NCI-H128 (cell line): Measurements from ENCODE around the gene C1QTNF5.
A peak's percentile ranks its signal among the peaks of the same experiment; 100 is the strongest.

Experiments used
- DNase-seq: peaks from one replicate; lab custom pipeline; 2025; ENCODE audit not compliant: unreplicated experiment; lab: John Stamatoyannopoulos, UW

C1QTNF5 gene

DNA sequence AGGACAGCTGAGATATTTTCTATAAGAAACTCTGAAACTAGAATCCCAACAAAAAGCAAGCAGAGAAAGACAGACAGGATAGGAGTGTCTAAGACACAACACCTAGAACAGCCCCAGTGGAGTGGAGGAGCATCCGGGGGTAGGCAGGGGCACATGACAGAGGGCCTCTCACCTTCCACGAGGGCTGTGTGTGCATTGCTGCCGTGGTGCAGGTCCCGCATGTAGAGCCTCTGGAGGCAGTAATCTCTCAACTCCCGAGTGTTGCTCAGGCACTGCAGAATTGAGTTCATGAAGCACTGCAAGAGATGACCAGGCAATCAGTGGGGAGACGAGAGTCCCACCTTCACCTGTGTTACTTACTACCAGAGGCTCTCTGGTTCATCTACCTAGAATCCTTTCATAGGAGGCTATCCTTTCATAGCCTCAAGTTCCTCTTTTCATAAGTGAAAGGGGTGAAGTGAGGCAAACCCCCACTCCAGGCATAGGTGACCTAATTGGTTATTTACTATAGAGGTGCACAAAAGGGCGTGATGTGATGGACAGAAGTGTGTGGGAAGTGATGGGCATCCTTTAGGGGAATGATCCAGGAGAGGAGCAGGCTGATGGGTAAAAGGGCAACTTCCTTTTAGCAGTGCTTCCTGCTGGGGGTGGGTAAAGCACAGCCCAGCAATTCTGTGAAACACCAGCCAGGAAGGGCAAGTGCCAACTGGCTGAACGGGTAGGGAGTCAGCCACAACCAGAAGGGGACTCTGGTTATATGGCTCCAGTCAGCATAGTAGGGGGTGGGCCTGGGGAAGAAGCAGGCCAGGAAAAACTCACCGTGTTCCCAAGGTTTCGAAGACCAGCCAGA, 18.9 kb upstream of the C1QTNF5 start:
- DNase-seq = no peak

DNA sequence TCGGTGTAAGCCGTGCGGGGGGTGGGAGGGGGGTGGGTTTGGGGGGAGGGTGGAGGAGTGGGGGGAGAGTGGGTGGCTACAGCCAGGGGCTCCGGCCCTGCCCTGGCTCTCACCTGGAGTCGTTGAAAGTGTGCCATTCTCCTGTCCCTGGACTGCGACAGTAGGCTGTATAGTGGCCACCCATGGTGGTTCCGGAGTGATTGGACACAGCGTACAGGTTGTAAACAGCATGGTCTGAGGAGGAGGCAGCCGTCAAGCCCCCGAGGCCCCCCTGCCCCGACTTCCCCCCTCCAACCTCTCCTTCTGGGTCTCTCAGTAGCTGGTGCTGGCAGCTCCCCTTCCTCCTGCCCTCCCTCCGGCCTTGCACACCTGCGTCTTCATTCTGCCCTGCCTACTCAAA, 16.4 kb upstream of the C1QTNF5 start:
- DNase-seq = no peak

DNA sequence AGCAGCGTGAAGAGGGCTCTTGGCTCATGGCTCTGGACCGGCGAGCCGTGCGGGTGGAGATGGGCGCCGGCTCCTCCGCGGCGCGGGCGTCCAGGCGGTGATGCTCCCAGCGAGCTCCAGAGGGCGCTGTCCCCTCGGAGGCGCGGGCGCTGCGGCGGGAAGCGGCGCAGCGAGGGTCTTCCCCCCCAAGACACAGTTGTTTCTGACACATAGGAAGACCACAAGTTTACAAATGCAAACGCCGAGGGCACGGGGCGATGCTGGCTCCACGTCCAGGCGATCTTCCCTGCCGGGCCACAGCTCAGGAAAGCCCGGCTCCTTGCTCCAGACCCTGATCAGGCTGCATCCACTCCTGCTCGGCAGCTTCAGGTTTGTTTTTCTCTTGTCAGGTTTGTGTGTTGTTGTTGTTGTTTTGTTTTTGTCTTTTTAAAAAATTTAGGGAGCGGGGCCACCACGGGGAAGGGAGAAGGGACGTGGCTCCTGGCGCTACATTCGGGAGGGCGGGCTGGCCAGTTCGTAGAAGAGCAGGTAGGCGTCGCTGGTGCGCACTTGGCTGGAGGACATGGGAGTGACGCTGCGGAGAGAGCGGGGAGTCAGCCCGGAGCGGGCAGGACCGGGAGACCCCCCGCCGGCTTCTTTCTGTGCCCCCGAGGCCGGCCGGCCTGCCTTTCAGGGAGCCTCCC, 15.8 kb upstream of the C1QTNF5 start:
- DNase-seq = no peak

DNA sequence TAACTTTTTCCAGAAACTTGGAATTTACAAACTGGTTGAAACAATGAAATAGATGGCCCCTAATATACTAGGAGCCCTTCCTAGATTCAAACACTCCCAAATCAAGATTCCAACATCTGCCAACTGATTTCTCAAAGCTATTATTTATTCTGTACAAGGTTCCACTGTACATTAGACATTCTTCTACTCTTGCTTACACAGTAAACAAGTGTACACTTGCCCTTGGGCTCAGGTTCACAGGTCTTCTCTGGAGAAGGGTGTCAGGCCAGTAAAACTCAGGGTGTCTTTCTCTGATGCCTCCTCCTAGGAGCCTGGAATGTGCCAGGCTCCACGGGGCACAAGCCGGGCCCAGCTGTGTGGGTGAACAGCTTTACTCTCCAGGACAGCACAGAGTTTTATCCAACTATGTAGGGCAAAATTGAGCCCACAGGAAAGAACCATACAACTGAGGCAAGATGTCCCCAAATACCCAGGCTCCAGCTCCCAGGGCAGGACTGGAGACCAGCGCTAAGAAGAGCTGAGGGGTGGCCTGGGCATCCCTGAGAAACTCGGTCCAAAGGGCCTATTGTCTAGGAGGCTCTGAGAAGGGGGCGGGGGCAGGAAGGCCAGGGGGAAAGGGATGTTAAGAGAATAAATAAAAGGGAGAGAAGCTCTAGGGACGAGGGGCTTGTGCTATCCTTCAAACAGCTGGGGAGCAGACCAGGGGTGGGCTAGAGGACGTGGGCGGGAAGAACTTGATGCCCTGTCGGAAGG, 14.6 kb upstream of the C1QTNF5 start:
- DNase-seq = no peak

DNA sequence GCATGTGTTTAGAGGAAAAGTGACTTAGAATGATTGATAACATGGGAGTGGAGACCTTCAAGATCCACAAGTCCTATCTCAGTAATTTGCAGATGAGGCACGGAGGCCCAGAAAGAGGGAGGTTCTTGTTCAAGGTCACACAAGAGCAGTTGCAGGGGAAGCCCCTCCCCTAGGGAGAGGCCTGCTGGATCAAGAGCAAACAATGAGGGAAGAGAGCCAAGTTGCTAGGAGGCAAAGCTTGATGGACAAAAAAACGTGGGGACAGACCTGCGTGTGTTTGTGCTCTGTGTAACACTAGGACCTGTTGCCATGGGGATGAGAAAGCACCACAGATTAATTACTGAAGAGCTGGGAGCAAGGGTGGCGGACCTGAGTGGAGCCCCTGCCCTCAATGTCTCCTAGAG, 12.2 kb upstream of the C1QTNF5 start:
- peak; percentile 38 for DNase-seq

DNA sequence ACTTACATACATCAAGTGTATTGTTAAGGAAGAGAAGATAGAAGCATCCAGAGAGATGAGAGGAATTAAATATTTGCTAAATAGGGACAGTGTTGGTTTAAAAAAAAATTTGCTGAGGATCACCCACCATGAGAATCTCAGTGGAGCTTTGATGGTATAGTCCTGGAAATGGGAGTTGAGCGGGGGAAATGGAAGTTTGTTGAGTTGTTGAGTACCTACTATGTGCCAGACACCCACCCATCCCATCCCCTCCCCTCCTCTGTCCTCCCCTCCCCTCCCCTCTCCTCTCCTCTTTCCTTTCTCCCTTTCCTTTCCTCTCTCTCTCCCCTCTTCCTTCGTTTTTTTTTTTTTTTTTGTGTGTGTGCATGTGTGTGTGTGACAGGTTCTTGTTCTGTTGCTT, 10.5 kb upstream of the C1QTNF5 start:
- DNase-seq = no peak

DNA sequence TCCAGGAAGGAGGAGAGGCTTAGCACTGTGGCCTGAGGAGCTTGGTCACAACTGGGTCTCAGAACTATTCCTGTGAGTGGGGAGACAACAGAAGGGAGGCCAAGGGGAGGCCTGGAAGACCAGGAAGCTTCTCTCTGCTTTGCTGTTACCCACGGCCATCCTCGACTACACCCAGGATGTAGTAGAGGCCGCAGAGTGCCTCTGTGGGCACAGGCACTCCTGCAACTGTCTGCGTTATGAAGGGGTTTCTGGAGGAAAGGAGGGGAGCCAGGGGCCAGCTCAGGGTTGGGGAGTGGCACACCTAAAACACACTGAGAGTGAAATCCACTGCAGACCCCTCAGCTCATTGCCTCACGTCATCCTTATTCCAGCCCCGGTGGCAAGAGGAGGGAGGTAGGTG, 9.6 kb upstream of the C1QTNF5 start:
- no peak for DNase-seq

DNA sequence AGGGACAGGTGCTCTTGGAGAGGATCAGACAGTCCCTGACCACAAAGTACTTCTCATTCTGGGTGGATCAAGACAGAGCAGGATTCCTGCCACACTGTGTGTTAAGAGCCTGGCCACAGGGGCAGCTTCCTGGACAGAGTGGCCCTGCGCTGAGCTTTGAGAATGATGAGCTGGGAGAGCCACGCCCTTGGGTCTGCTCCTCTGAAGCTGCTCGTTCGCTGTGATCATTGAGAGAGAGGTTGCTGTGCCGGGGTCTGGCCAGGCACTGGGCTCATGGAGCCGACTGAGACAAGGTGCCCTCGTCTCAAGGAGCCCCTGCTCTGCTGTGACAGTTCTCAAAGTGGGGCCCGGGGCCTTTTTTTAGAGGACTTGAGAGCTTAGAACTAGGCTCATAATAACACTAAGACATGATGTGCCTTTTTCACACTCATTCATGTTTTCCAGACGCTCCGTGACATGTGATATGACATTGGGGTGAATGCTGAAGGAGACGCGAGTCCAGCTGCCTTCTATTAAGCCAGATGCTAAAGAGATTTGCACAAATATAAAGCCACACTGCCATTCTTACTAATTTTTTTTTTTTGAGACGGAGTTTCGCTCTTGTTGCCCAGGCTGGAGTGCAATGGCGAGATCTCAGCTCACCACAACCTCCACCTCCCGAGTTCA, 7.4 kb upstream of the C1QTNF5 start:
- DNase-seq = no peak

DNA sequence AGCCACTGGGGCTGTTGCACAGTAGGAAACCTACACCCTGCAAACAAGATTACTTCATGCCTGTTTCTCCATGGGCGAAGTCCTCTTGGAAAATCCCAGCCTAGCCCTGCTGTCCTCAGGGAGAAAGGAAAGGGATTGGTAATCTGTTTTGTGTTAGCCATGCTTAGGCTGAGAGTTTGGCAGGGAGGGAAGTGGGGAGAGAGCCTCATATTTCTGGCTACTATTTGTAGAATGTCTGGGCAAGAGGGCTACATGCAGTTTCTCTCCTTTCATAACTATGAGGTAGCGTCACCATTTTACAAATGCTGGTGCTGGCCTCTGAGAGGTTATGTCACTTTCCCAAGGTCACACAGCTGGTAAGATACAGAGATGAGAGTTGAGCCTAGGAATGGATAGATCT, 6.6 kb upstream of the C1QTNF5 start:
- DNase-seq = no peak

DNA sequence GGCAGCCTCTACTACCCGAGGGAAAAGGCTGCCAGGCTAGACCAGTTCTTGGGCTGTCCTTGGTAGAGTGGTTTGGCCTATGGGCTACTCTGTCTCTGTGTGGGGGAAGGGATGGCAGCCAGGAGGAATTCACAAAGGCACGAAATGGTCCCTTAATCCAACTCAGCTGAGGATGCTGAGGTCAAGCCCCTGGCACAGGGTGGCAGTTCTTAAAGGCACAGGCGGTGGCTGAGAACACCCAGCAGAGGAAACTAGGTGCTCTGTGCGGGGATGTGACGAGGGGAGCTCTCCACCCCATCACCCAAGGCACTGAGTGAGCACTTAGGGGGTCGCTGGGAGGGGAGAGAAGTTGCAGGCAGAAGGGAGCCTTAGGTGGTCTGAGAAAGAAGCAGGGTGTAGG, 5.9 kb upstream of the C1QTNF5 start, which contains the start of gene MFRP:
MFRP (minus strand) TSS at position 101 of the 400 bp plus-strand sequence. CDS start 192 bp downstream, outside the sequence.
- DNase-seq = no peak

DNA sequence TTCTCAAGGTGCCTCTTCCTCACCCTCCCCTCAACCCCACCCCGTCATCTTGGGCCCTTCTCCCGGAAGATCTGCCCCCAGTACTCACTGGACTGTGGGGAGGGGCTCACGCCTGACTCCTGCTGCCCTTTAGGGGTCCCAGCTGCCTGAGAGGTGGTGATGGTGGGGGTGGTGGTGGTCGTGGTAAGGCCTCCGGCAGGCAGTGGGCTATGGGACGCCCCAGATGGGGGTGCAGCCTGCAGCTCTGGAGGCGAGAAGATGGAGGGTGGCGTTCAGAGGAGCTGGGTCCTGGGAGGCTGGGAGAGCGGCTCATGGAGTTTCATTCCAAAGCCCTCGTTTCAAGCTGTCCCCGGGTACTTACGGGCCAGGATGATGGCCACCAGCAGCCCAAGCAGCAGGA, 5.0 kb upstream of the C1QTNF5 start:
- no peak for DNase-seq

DNA sequence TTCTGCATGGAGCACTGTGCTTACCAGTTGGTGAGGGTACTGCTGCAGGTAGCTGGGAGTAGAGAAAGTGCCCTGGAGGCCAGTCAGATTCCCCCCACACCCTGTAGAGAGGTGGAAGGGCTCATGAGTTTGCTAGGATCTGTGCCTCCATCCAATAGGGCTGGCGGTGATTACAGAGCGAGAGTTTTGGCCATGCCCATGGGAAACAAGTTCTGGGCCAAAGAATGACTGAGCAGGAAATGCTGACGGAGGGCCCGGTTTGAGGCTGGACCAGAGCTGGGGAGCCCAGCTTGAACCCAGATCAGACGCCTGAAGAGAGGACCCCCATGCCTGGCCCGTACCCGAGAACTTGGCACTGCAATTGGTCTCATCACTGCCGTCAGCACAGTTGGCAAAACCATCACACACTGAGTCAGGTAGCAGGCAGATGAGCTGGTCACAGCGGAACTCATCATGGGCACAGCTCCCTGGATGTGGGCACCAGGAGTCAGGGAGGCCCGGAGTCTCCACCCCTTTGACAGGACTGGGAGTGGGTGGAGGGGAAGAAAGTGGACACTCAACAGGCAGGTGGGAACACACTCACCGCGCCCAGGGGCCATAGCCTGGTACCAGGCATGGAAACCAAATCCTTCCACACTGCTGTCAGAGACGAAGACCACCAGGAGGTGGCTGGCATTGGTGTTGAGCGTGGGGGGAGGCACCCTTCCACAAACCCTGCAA, 3.8 kb upstream of the C1QTNF5 start:
- DNase-seq = no peak

DNA sequence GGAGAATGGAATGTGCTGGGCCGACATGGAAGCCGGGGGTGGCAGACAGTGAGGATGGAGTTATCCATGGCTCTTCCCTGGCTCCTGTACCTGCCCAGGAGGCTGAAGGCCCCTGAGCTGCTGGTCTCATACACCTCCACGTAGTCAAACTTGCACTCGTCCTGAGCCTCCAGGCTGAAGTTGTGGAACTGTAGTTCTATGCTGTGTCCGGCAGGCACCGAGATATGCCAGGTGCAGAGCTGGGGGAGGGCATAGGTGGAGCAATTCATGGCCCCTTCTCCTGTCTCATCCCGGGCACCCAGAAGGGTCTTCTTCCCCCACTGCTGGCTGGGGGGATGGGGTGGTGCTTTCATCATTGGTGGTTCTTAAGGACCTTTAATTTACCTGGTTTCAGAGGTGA, 3.0 kb upstream of the C1QTNF5 start:
- DNase-seq = no peak

DNA sequence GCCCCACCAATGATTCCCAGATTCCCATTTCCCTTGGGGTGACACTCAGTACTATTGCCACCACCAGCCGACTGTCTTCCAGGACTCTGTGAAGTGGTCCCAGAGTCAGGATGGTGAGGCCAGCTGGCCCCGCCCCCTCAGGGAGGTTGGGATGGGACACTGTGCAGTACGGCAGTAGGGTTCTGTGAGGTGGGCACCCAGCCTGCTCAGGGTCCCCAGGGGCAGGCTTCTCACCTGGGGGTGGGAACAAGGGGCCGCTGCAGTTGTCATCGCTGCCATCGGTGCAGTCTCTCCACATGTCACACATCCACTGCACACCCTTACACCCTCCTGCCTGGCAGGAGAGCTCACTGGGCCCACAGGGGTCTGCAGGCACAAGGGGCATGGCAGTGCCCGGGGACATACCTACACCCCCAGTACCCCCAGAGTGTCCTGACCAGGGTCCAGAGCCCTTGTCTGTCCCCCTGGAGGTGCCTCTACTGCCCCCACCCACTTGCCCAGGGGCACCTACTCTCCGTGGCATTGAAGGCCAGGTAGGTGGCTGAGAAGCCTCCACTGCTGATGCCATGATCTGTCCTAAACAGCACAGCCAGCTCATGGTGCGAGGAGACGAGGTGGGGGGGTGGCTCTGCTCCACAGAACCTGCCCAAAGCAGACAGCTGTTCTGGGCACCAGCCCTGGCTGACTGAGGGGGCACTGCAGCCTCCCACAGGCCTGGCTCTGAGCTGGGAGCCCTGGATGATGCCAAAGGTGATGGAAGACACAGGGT, 1.9 kb upstream of the C1QTNF5 start:
- DNase-seq = no peak

DNA sequence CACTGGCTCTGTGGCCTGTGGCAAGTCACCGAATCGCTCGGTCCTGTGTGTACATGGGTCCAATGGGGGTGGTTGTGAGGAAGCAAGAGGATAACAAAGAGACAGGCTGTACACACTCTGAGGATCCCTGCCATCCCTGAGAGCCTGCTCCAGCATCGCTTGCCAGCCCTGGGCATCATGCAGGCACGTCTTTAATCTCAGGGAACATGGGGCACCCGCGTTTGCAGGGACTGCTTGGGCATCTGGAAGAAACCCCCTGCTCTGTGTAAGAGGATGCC, 1.3 kb upstream of the C1QTNF5 start:
- DNase-seq = no peak

DNA sequence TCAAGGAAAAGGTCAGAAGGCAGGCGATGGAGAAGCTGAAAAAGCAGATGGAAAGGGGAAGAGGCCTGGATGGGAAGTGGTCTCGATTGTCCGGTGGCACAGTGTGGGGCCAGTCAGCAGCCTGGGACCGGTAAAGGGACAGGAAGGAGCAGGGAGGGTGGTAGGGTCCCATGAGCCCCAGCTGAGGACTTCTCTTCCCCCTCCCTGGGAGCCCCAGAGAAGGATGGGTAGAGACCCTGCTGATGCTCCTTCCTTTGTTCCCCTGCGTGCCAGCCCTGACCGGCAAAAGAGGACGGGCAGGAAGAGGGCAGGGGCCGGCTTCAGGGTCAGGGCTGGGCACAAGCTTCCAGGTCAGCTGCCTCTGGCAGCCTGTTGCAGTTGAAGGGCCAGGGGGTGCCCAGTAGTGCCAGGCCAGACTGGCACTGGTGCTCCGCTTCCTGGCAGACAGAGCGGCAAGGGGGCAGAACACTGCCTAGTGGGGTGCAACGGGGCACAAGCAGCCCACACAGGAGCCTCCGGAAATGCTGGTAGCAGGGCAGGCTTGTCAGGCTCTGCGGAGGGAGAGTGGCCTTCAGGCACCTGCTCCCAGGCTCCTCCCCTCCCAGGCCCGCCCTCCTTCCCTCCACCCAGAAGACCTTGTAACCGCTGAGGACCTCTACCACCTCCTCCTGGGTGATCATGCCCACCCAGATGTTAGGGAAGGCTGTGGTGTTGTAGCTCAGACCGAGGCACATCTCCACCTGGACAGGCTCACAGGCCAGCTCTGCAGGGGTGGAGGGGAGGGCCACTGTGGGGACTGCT, 739 bp upstream of the C1QTNF5 start:
- DNase-seq = no peak

DNA sequence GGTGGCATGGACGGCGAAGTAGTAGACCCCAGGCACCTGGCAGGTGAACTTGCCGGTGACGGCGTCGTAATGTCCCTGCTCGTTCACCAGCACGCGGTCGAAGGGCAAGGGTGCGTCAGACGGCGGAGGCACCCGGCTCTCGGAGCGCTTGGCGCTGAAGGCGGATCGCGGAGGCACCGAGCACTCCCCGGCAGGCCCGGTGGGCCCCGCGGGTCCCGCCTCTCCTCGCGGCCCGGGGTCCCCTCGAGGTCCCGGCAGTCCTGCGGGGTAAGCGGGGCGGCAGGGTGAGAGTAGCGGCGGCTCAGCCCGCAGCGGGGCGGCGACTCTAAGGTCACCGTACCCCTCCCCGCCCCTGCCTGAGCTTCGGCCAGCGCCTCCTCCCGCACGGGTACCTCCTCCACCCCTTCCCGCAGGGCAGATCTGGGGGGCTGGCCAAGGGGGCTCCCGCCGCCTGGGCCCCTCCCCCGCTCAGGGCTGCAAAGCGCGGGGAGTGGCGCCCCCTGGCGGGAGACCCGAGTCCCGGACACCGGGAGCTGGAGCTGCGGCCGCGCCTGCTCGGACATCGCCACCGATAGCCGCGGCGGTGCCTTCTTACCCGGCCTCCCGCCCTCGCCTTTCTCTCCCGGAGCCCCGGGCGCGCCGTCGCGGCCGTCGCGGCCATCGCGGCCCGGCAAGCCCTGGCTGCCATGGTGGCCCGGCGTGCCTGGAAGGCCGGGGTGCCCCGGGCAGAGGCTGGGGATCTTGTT, 921 bp downstream of the C1QTNF5 start:
- no peak for DNase-seq

DNA sequence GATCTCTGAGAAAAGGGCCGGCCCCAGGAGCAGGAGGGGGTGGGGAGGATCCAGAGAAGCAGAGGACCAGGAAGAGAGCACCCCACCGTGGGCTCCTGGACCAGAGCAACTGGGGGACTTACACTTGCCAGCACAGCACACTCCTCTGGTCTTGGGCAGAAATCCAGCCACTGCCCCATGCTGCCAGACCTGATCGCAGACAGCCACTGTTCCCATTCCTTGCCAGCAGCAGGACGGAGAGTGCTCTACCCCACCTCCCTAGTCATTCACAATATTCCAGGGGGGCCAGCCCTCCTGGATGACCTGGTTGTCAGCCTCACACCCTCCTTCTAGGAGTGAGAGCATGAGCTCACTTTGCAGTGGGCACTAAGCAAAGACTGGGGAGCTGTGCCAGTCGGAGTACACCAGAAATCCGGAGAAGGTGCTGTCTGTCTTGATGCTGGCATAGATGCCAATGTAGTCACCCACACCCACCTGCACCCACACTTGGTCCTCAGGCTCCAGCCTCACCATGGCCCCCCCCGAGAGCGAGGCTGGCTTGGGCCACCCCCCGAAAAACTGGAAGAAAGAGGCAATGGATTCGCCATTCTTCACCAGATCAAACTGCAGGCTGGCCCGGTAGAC, 1.6 kb downstream of the C1QTNF5 start:
- no peak for DNase-seq
